Measurements from ENCODE around the gene FCMR.

FCMR gene

GRCh38 chr1:206909161-206909882 is 12.4 kb downstream of the FCMR start:
- TF ChIP-seq CTCF (IDR thresholded peaks at IDR 0.05), result 0 out of 2 replicates have a peak, but pooled peaks have one; percentile 31

GRCh38 chr1:206908038-206908437 is 13.7 kb downstream of the FCMR start:
- TF ChIP-seq CTCF (IDR thresholded peaks at IDR 0.05), result no peak

GRCh38 chr1:206907304-206907991 is 14.3 kb downstream of the FCMR start:
- TF ChIP-seq CTCF (IDR thresholded peaks at IDR 0.05), result peak; percentile 48

- TF ChIP-seq CTCF (IDR thresholded peaks at IDR 0.05), result no peak
Measured at GRCh38 chr1:206905295-206906164, 16.2 kb downstream of the FCMR start.

- no peak for TF ChIP-seq CTCF (IDR thresholded peaks at IDR 0.05)
Measured at GRCh38 chr1:206904423-206905142, 17.2 kb downstream of the FCMR start.

GRCh38 chr1:206903687-206904086 is 18.1 kb downstream of the FCMR start:
- no peak for TF ChIP-seq CTCF (IDR thresholded peaks at IDR 0.05)

- TF ChIP-seq CTCF (IDR thresholded peaks at IDR 0.05), result no peak
Measured at GRCh38 chr1:206902702-206903101, 19.0 kb downstream of the FCMR start.

Measured in LNCAP (cell line).